Gastrocnemius medialis (tissue), 4 donors: ENCODE measurements around the gene PIWIL1. TPM values are rescaled to one million over a fixed set of nuclear protein-coding genes. Genes with fewer than 3 reads are reported as not detected.

Source experiments
- ATAC-seq, 2 donors: fragments of 150-250 bp; one replicate each; pipeline ENCODE4 v1.9.1; 2016
- DNase-seq, 2 donors: peaks; one replicate each; pipeline ENCODE4 v3.0.0-alpha.2; 2019
- H3K27ac ChIP-seq, 4 donors: fragments of 200-600 bp; sonication (generic); 1 replicate in 1 of 4; 2 replicates in 3 of 4; pipeline ENCODE4 v1.5.1; 2016 to 2018; ENCODE audit warnings: mild to moderate bottlenecking in 2 of 4, moderate library complexity in 1 of 4
- H3K27me3 ChIP-seq, 3 donors: fragments of 200-600 bp; sonication (generic) in 2 of 3; 1 replicate in 1 of 3; 2 replicates in 2 of 3; pipeline versions ENCODE4 v1.5.1 to v1.6.0; 2016 to 2019; ENCODE audit warnings: mild to moderate bottlenecking in 1 of 3, moderate library complexity in 1 of 3
- H3K36me3 ChIP-seq, 2 donors: fragments of 200-600 bp; sonication (generic) in 1 of 2; one replicate each; pipeline ENCODE4 v1.5.1; 2017 to 2018
- H3K4me1 ChIP-seq, 2 donors: fragments of 200-600 bp; sonication (generic) in 1 of 2; one replicate each; pipeline ENCODE4 v1.5.1; 2016 to 2017; ENCODE audit warnings: mild to moderate bottlenecking in 2 of 2
- H3K4me3 ChIP-seq, 4 donors: fragments of 200-600 bp; sonication (generic) in 3 of 4; 1 replicate in 1 of 4; 2 replicates in 3 of 4; pipeline ENCODE4 v1.5.1; 2016 to 2019; ENCODE audit warnings: mild to moderate bottlenecking in 2 of 4
- H3K9me3 ChIP-seq, 3 donors: fragments of 200-600 bp; sonication (generic) in 2 of 3; 1 replicate in 1 of 3; 2 replicates in 2 of 3; pipeline ENCODE4 v1.5.1; 2016 to 2019
- CTCF ChIP-seq, 5 experiments: fragments of 450-650 bp in 3 of 5; fragments of 200-600 bp in 2 of 5; sonication (generic) in 2 of 5; IDR thresholded peaks in 4 of 5; conservative IDR thresholded peaks in 1 of 5; 1 replicate in 4 of 5; 2 replicates in 1 of 5; pipeline ENCODE4 v1.5.1; 2016 to 2019; ENCODE audit warnings: antibody characterized with exemption in 5 of 5, mild to moderate bottlenecking in 3 of 5, moderate library complexity in 3 of 5
- POLR2A ChIP-seq, 2 donors: fragments of 450-650 bp; IDR thresholded peaks; one replicate each; pipeline ENCODE4 v1.6.1; 2017; ENCODE audit warnings: antibody characterized with exemption in 2 of 2, mild to moderate bottlenecking in 2 of 2, moderate library complexity in 2 of 2
- in situ Hi-C, 4 donors: fragments of 200-750 bp; cut with MboI; loops; one replicate each; pipeline versions ENCODE4 v1.15.0 to v1.8.0; 2017; ENCODE audit warnings: low sequenced_read_pairs in 4 of 4
- intact Hi-C: fragments of 100-400 bp; cut with DNase I; formaldehyde crosslinking; loops from one replicate; pipeline ENCODE4 v1.15.1; 2023; ENCODE audit warnings: low total_unique reads
- total RNA-seq, 4 donors: library from RNA; depleted of rRNA; stranded (reverse); fragments of >200 nt; gene quantifications; one replicate each; pipeline versions ENCODE4 v1.1.0 to v1.2.3, GENCODE V29; 2016

The PIWIL1 gene
- total RNA-seq, 4 donors from 2014 or later, result not detected

- intact Hi-C loops (loop anchor here (5.0 kb wide), 1 partner anchor 346 kb away; no protein-coding TSS in a partner anchor), in situ Hi-C loops (loop anchor here in 1 of 4 donors (10.0 kb wide), 1 partner anchor 343 kb away; no protein-coding TSS in a partner anchor)
- H3K36me3 ChIP-seq, result no peaks in the 10 kb centered on the region
- ATAC-seq (no peak), DNase-seq (no peak)
- H3K9me3 ChIP-seq, result no peaks in the 10 kb centered on the region
- H3K4me1 ChIP-seq, result no peaks in the 10 kb centered on the region
- TF ChIP-seq CTCF (IDR thresholded peaks at IDR 0.05 in 4 of 5, conservative IDR thresholded peaks at IDR 0.05 in 1 of 5) (no peak), POLR2A (IDR thresholded peaks at IDR 0.05) (no peak)
- no peak overlapping the region for H3K27ac ChIP-seq
- no peak overlapping the region for H3K4me3 ChIP-seq
- peaks cover 0 to 3% (median 0%) of the 10 kb centered on the region in 3 donors for H3K27me3 ChIP-seq
These were observed 64.0 kb downstream of the PIWIL1 start for GRCh38 chr12:130401703-130402102.

GRCh38 chr12:130405332-130405731 is 67.6 kb downstream of the PIWIL1 start:
- H3K27me3 ChIP-seq, result peaks cover 0 to 3% (median 0%) of the 10 kb centered on the region in 3 donors
- no peak for TF ChIP-seq CTCF (IDR thresholded peaks at IDR 0.05 in 4 of 5, conservative IDR thresholded peaks at IDR 0.05 in 1 of 5)
- no peak for TF ChIP-seq POLR2A (IDR thresholded peaks at IDR 0.05)

GRCh38 chr12:130412384-130412783 is 74.7 kb downstream of the PIWIL1 start:
- no peak for ATAC-seq
- TF ChIP-seq POLR2A (IDR thresholded peaks at IDR 0.05) (no peak), CTCF (IDR thresholded peaks at IDR 0.05 in 4 of 5, conservative IDR thresholded peaks at IDR 0.05 in 1 of 5) (no peak)

More at GRCh38 chr12:130405332-130405731, 67.6 kb downstream of the PIWIL1 start:
- Histone ChIP-seq H3K36me3 (no peaks in the 10 kb centered on the region), H3K4me1 (no peaks in the 10 kb centered on the region), H3K9me3 (no peaks in the 10 kb centered on the region), H3K27ac (no peak overlapping the region), H3K4me3 (no peak overlapping the region)
- ATAC-seq (no peak), DNase-seq (no peak)
- in situ Hi-C loops, result loop anchor here in 1 of 4 donors (10.0 kb wide), 1 partner anchor 339 kb away; no protein-coding TSS in a partner anchor
- intact Hi-C loops, result no loop called here

GRCh38 chr12:130413909-130414308 is 76.2 kb downstream of the PIWIL1 start:
- no peaks in the 10 kb centered on the region for H3K36me3 ChIP-seq
- no peak for ATAC-seq
- no peaks in the 10 kb centered on the region for H3K27me3 ChIP-seq
- no peaks in the 10 kb centered on the region for H3K4me1 ChIP-seq
- TF ChIP-seq POLR2A (IDR thresholded peaks at IDR 0.05), result no peak
- no peak for TF ChIP-seq CTCF (IDR thresholded peaks at IDR 0.05 in 4 of 5, conservative IDR thresholded peaks at IDR 0.05 in 1 of 5)
- no peak overlapping the region for H3K4me3 ChIP-seq
- no peak for DNase-seq
- H3K27ac ChIP-seq, result no peak overlapping the region
- intact Hi-C loops, result no loop called here
- in situ Hi-C loops, result no loop called here
- H3K9me3 ChIP-seq, result no peaks in the 10 kb centered on the region

More at GRCh38 chr12:130412384-130412783, 74.7 kb downstream of the PIWIL1 start:
- H3K36me3 ChIP-seq, result no peaks in the 10 kb centered on the region
- H3K9me3 ChIP-seq, result no peaks in the 10 kb centered on the region
- in situ Hi-C loops (no loop called here), intact Hi-C loops (no loop called here)
- H3K27me3 ChIP-seq, result no peaks in the 10 kb centered on the region
- H3K27ac ChIP-seq, result no peak overlapping the region
- no peak overlapping the region for H3K4me3 ChIP-seq
- no peaks in the 10 kb centered on the region for H3K4me1 ChIP-seq
- no peak for DNase-seq

- intact Hi-C loops, result no loop called here
- H3K4me1 ChIP-seq, result no peaks in the 10 kb centered on the region
- no peaks in the 10 kb centered on the region for H3K36me3 ChIP-seq
These were observed 76.7 kb downstream of the PIWIL1 start for GRCh38 chr12:130414381-130414780.

More at GRCh38 chr12:130414381-130414780, 76.7 kb downstream of the PIWIL1 start:
- Histone ChIP-seq H3K27me3 (no peaks in the 10 kb centered on the region), H3K4me3 (no peak overlapping the region), H3K27ac (no peak overlapping the region), H3K9me3 (no peaks in the 10 kb centered on the region)
- TF ChIP-seq POLR2A (IDR thresholded peaks at IDR 0.05), result no peak
- no peak for TF ChIP-seq CTCF (IDR thresholded peaks at IDR 0.05 in 4 of 5, conservative IDR thresholded peaks at IDR 0.05 in 1 of 5)
- ATAC-seq (no peak), DNase-seq (no peak)
- in situ Hi-C loops, result no loop called here
